BE2C (cell line): ENCODE data around the gene ASMTL. TPM values are rescaled to one million over a fixed set of nuclear protein-coding genes. Genes with fewer than 3 reads are reported as not detected.
A peak's percentile ranks its signal among the peaks of the same experiment; 100 is the strongest.

ENCODE experiments used
- DNase-seq: peaks from one replicate; pipeline ENCODE4 v3.0.0-alpha.2; 2020
- H3K27me3 ChIP-seq: fragments of 250-450 bp; sonication (Bioruptor Pico); 2 replicates; pipeline ENCODE4 v1.5.1; 2020; ENCODE audit warnings: mild to moderate bottlenecking
- H3K36me3 ChIP-seq: fragments of 250-450 bp; sonication (Bioruptor Pico); 2 replicates; pipeline ENCODE4 v1.5.1; 2020; ENCODE audit warnings: mild to moderate bottlenecking
- H3K4me1 ChIP-seq: fragments of 250-450 bp; sonication (Bioruptor Pico); 2 replicates; pipeline ENCODE4 v1.5.1; 2020
- H3K4me3 ChIP-seq: 2 replicates; pipeline ENCODE4 v1.5.1; 2011; ENCODE audit warnings: low read depth, low read length
- H3K9me3 ChIP-seq: fragments of 250-450 bp; sonication (Bioruptor Pico); 2 replicates; pipeline ENCODE4 v1.5.1; 2020
- polyA plus RNA-seq: library from polyadenylated mRNA; unstranded; fragments of >200 nt; gene quantifications from one replicate; pipeline ENCODE4 v1.2.1, GENCODE V29; 2012; ENCODE audit warnings: low read depth, missing spikeins; ENCODE audit not compliant: insufficient read length, insufficient read depth
- TF ChIP-seq, protein P1 (sequence below): IDR thresholded peaks from 2 replicates; pipeline ENCODE4 v1.5.1; 2012; ENCODE audit warnings: mild to moderate bottlenecking, low read depth, low read length

ASMTL gene, protein sequence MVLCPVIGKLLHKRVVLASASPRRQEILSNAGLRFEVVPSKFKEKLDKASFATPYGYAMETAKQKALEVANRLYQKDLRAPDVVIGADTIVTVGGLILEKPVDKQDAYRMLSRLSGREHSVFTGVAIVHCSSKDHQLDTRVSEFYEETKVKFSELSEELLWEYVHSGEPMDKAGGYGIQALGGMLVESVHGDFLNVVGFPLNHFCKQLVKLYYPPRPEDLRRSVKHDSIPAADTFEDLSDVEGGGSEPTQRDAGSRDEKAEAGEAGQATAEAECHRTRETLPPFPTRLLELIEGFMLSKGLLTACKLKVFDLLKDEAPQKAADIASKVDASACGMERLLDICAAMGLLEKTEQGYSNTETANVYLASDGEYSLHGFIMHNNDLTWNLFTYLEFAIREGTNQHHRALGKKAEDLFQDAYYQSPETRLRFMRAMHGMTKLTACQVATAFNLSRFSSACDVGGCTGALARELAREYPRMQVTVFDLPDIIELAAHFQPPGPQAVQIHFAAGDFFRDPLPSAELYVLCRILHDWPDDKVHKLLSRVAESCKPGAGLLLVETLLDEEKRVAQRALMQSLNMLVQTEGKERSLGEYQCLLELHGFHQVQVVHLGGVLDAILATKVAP
- polyA plus RNA-seq, result 22.0 TPM

DNA sequence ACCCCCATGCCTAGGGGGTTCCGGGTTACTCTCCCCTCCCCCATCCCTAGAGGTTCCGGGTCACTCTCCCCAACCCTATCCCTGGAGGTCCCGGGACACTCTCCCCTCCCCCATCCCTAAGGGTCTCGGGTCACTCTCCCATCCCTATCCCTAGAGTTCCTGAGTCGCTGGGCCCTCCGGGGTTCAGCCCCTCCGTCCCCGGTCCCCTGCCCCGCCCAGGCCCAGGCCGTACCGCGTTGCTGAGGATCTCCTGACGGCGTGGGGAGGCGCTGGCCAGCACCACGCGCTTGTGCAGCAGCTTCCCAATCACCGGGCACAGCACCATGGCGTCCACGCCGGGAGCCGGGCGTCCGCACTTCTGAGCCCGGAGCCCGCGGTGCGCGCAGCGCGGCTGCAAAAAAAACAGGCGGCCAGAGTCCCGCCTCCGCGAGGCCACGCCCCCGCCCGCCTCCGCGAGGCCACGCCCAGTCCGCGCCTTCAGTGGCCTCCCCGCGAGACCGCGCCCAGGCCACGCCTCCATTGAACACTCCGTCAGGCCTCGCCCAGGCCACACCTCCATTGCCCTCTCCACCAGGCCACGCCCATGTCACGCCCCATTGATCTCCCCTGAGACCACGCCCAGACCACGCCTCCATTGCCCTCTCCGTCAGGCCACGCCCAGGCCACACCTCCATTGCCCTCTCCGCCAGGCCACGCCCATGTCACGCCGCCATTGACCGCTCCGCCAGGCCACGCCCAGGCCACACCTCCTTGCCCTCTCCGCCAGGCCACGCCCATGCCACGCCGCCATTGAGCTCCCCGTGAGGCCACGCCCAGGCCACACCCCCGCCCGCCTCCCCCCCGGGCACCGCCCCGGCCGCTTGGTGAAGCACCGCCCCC, at the start of gene ASMTL:
Gene ASMTL (minus strand): TSS at position 394 of the 879 bp plus-strand sequence. CDS start 69 bp downstream, at position 325.
- peak within 1 kb of the TSS; percentile 65 for H3K4me3 ChIP-seq
- TF ChIP-seq, protein P1, sequence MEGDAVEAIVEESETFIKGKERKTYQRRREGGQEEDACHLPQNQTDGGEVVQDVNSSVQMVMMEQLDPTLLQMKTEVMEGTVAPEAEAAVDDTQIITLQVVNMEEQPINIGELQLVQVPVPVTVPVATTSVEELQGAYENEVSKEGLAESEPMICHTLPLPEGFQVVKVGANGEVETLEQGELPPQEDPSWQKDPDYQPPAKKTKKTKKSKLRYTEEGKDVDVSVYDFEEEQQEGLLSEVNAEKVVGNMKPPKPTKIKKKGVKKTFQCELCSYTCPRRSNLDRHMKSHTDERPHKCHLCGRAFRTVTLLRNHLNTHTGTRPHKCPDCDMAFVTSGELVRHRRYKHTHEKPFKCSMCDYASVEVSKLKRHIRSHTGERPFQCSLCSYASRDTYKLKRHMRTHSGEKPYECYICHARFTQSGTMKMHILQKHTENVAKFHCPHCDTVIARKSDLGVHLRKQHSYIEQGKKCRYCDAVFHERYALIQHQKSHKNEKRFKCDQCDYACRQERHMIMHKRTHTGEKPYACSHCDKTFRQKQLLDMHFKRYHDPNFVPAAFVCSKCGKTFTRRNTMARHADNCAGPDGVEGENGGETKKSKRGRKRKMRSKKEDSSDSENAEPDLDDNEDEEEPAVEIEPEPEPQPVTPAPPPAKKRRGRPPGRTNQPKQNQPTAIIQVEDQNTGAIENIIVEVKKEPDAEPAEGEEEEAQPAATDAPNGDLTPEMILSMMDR, result no peak
- H3K9me3 ChIP-seq, result no peaks in the 10 kb centered on the region
- DNase-seq, result peak; percentile 96
- no peaks in the 10 kb centered on the region for H3K27me3 ChIP-seq
- H3K4me1 ChIP-seq, result no peaks in the 10 kb centered on the region
- no peaks in the 10 kb centered on the region for H3K36me3 ChIP-seq

DNA sequence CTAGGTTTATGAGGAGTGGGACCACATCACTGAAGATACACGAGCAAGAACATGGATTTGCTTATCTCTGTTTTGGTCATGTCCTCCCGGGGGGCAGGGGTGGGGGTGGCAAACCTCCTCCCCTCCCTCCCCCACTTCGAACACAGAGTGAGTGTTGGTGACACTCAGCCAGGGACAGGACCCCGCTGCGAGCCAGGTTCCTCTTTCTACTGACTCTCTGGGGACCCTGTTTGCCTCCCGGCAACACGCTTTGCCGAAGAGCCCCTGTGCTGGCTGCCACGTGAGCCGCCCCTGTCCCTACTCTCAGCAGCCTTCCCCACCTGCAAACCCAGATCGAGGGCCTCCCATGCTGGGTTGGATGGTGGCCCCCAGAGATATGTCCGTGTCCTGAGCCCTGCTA, 49.5 kb upstream of the ASMTL start:
- no peak for DNase-seq
- Histone ChIP-seq H3K36me3 (no peaks in the 10 kb centered on the region), H3K27me3 (no peaks in the 10 kb centered on the region), H3K9me3 (no peaks in the 10 kb centered on the region), H3K4me1 (no peaks in the 10 kb centered on the region), H3K4me3 (no peak overlapping the region)
- TF ChIP-seq, protein P1, result no peak

DNA sequence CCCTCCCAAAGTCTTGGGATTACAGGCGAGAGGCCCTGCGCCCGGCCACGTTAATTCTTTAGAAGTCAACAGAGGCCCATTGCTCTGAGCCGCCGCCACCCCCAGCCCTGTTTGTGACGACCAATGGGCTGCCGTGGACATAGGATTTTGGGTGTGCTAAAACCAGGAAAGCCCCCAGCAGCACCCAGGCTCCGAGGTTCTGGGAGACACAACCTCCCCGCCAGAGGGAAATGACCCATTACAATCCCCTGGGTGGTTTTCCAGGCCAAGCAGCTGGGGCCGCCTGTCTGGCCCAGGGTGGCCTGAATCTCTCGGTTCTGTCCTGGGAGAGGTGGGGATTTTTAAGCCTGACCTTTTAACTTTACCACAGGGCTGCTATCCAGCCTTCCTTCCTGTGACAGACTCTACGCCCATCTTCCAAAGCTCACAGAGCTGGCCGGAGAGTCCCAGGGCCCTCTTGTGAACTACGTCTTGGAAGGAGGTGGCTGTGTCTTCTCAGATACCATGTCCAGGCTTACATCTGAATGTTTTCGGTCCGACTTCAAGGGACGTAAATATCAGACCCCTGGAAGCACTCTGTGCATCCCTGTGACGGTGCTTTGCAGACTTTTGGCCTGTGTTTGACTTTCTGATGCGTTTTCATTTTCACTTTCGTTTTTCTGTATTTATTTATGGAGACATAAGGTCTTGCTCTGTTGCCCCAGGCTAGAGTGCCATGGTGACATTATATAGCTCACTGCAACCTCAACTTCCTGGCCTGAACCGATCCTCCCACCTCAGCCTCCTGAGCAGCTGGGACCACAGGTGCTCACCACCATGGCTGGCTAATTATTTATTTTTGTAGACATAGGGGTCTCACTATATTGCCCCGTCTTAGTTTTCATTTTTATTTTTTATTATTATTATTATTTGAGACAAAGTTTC, 48.3 kb upstream of the ASMTL start:
- no peaks in the 10 kb centered on the region for H3K4me1 ChIP-seq
- TF ChIP-seq, protein P1, result no peak
- no peak for DNase-seq

DNA sequence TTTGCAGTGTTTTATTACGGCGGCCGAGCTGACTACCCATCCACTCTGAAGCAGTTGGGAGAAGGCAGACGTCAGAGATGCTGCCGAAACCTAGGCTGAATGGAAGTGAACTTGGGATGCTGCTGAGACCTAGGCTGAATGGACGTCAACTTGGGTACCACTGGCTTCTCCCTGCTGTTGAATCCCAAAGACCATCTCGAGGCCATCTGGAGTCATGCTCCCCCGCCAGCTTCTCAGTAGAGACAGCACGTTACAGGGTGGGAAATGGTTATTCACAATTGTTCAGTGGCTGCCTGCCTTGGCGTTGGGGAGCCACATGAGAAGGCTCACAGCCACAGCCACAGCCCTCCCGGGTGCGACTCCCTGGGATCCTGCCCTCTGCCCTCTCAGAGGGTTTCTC, 43.4 kb upstream of the ASMTL start:
- H3K4me1 ChIP-seq, result no peaks in the 10 kb centered on the region
- no peaks in the 10 kb centered on the region for H3K36me3 ChIP-seq
- no peak for DNase-seq
- no peak overlapping the region for H3K4me3 ChIP-seq
- no peaks in the 10 kb centered on the region for H3K27me3 ChIP-seq
- TF ChIP-seq, protein P1, result no peak
- no peaks in the 10 kb centered on the region for H3K9me3 ChIP-seq

More for the DNA sequence above, 48.3 kb upstream of the ASMTL start:
- H3K27me3 ChIP-seq, result no peaks in the 10 kb centered on the region
- H3K36me3 ChIP-seq, result no peaks in the 10 kb centered on the region
- H3K4me3 ChIP-seq, result no peak overlapping the region
- no peaks in the 10 kb centered on the region for H3K9me3 ChIP-seq

DNA sequence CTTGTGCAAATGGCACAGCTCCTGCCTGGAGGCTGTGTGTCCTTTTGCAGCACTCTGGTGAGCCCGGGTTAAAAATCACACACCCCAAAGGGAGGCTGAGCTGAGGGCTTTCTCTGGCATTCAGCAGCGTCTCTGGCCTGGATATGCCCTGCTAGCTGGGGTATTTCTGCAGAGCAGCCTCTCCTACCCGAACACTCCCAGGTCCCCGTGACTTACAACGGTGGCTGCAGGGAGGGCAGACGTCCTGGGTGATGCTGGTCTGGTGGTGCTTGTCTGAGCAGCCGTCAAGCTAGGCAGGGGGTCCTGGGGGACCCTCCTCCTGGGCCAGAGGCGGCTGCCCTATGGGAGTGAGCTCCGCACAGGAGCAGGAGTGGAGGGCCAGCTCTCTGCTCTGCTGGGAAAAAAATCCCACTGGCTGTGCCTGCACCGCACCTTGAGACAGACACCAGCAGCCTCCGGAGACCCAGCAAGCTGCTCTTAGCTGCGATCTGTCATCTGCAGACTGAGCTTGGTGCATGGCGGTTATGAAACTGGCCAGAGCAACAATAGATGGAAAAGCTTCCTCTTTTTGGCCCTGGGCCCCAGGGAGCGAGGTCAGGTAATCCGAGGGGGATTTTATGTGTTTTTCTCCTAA, 41.3 kb upstream of the ASMTL start:
- H3K27me3 ChIP-seq, result no peaks in the 10 kb centered on the region
- H3K9me3 ChIP-seq, result no peaks in the 10 kb centered on the region
- no peaks in the 10 kb centered on the region for H3K4me1 ChIP-seq
- TF ChIP-seq, protein P1, result no peak
- no peaks in the 10 kb centered on the region for H3K36me3 ChIP-seq
- DNase-seq, result no peak
- H3K4me3 ChIP-seq, result no peak overlapping the region
